GM18508 (cell line): ENCODE results near the gene SIRT6.
"Not testable (repeated sequence)": the region's sequence is repeated elsewhere in the genome, so short reads cannot be mapped to it uniquely, and the experiment has no call there.

ENCODE experiments used
- ATAC-seq: cut with Tn5 transposase; IDR thresholded peaks from one replicate; pipeline ENCODE4 v1.9.1; 2021; ENCODE audit warnings: moderate number of reproducible peaks; ENCODE audit not compliant: insufficient read depth, unreplicated experiment

Gene SIRT6

GRCh38 chr19:4139614-4140236, 42.6 kb downstream of the SIRT6 start:
- no peak for ATAC-seq

GRCh38 chr19:4138445-4138844, 43.9 kb downstream of the SIRT6 start:
- no peak for ATAC-seq

- no peak for ATAC-seq
Measured at GRCh38 chr19:4136680-4137088, 45.7 kb downstream of the SIRT6 start.

- not testable (repeated sequence) for ATAC-seq
Measured at GRCh38 chr19:4135386-4135785, 47.0 kb downstream of the SIRT6 start.

GRCh38 chr19:4134351-4134750, 48.0 kb downstream of the SIRT6 start:
- no peak for ATAC-seq

- ATAC-seq: no peak
Measured at GRCh38 chr19:4130744-4131438, 51.5 kb downstream of the SIRT6 start.

- not testable (repeated sequence) for ATAC-seq
Measured at GRCh38 chr19:4129050-4129449, 53.3 kb downstream of the SIRT6 start.

GRCh38 chr19:4127322-4127721, 55.0 kb downstream of the SIRT6 start:
- ATAC-seq: not testable (repeated sequence)

- ATAC-seq: no peak
Measured at GRCh38 chr19:4124638-4125037, 57.7 kb downstream of the SIRT6 start.
